Fibroblast of the aortic adventitia (primary cell): Measurements from ENCODE around the gene APOOL. TPM values are rescaled to one million over a fixed set of nuclear protein-coding genes. Genes with fewer than 3 reads are reported as not detected.

ENCODE experiments used
- DNase-seq: peaks from one replicate; pipeline ENCODE4 v3.0.0-alpha.2; 2010; ENCODE audit warnings: low read depth
- H3K4me3 ChIP-seq: 2 replicates; pipeline ENCODE4 v1.5.1; 2011; ENCODE audit warnings: low read depth, mild to moderate bottlenecking, control low read depth, low read length, moderate library complexity
- CTCF ChIP-seq: IDR thresholded peaks from 2 replicates; pipeline ENCODE4 v1.5.1; 2011; ENCODE audit warnings: mild to moderate bottlenecking, low read length, control low read depth, inconsistent platforms; ENCODE audit not compliant: insufficient read depth
- total RNA-seq: library from RNA; depleted of rRNA; stranded (reverse); fragments of >200 nt; gene quantifications from 2 replicates; pipeline ENCODE4 v1.2.3, GENCODE V29; 2012; ENCODE audit warnings: low replicate concordance

APOOL gene
- total RNA-seq, 1 donor = 18.0 TPM

GRCh38 chrX:85111347-85111746 lies 107.7 kb downstream of the APOOL start:
- peak; percentile 81 for TF ChIP-seq CTCF
- no peak overlapping the region for H3K4me3 ChIP-seq
- peak; percentile 29 for DNase-seq

GRCh38 chrX:85112293-85112692 lies 108.6 kb downstream of the APOOL start:
- TF ChIP-seq CTCF = no peak
- no peak overlapping the region for H3K4me3 ChIP-seq
- no peak for DNase-seq

GRCh38 chrX:85113746-85114145 lies 110.1 kb downstream of the APOOL start:
- no peak for TF ChIP-seq CTCF
- DNase-seq = no peak
- no peak overlapping the region for H3K4me3 ChIP-seq

- no peak overlapping the region for H3K4me3 ChIP-seq
- TF ChIP-seq CTCF = no peak
- no peak for DNase-seq
Observed at GRCh38 chrX:85114171-85114570, 110.5 kb downstream of the APOOL start.

- TF ChIP-seq CTCF = no peak
- no peak overlapping the region for H3K4me3 ChIP-seq
- no peak for DNase-seq
Observed at GRCh38 chrX:85114776-85115175, 111.1 kb downstream of the APOOL start.

- TF ChIP-seq CTCF = no peak
- H3K4me3 ChIP-seq = no peak overlapping the region
- no peak for DNase-seq
Observed at GRCh38 chrX:85115252-85115651, 111.6 kb downstream of the APOOL start.

- no peak for DNase-seq
- TF ChIP-seq CTCF = no peak
- H3K4me3 ChIP-seq = no peak overlapping the region
Observed at GRCh38 chrX:85136409-85136808, 132.7 kb downstream of the APOOL start.
